Measurements from ENCODE around the gene ZNF423. TPM values are rescaled to one million over a fixed set of nuclear protein-coding genes. Genes with fewer than 3 reads are reported as not detected.

Gene ZNF423
- total and polyA plus RNA-seq, 2 experiments from 2014 or later, result 14.9 to 41.8 TPM

DNA sequence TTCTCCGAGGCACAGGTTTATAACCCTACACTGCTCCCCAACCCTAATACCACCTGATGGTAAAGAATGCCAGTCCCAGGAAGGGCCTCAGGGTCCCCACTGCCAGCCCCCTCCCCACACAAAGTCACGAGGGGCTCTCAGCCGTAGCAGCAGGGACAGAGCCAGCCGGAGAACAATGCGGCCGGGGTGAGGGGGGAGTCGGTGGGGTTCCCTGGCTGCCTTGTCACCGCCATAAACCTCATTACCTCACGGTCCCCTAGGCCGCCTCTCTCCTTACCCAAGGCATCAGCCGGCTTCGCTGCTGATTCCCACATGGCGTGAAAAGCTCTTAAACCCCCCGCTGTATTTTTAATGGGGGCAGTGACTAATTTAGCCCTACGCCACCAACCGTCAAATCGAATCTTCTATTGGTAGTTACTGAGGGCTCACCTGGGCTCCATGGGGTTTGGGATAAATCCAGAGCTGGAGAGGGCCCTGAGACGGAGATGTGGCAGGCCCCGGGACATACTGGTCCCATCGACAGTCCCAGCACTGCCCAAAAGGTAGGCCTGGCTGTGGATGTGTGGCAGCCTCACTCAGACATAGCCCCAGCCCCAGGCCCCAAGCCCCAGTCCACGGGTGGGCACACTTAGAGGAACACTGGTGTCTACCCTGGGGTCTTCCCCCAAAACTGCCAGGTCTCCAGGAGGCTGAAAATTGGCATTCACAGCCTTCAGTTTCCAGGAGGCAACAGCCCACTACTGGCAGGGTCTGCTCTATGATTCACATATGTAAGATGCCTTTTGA is 367.0 kb downstream of the ZNF423 start:
- no peak for DNase-seq (ENCODE audit: low spot score)

DNA sequence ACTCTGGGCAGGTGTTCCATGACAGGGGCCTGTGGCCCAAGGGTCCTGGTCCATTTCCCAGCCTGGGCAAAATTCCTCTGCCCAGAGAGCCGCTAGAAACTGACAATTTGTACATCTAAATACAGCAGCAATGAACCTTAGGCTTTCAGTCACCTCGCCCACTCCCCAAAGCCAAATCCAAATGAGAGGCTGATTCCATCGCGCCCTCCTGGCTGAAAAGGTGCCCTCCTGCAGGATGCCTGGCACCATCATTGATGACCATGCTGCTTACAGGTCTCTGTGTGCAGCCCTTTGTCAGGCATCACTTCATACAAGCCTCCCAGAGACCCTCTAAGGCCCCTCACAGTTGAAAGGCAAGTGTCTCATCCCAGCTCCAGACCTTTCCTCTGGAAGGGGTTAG is 367.6 kb downstream of the ZNF423 start:
- H3F3A ChIP-seq (replicated peaks; ENCODE audit: low read depth), result 0 out of 2 replicates have a peak, but pooled peaks cover 3% of the 10 kb centered on the region
- H3K27me3 Mint-ChIP-seq (ENCODE audit: insufficient read depth, low read depth, poor library complexity), result peaks cover 15% of the 10 kb centered on the region
- no peaks in the 10 kb centered on the region for H3K9me3 Mint-ChIP-seq
- H3K36me3 ChIP-seq (ENCODE audit: insufficient read depth), result no peaks in the 10 kb centered on the region
- peaks cover 18% of the 10 kb centered on the region for H3K4me1 ChIP-seq (ENCODE audit: insufficient read depth)
- H3K4me1 Mint-ChIP-seq, result peaks cover 13% of the 10 kb centered on the region
- ATAC-seq, result no peak
- H3K4me3 Mint-ChIP-seq, result no peak overlapping the region
- H3K9me2 ChIP-seq (ENCODE audit: insufficient read depth), result no peaks in the 10 kb centered on the region
- H4K20me1 ChIP-seq (replicated peaks; ENCODE audit: insufficient read depth), result no peaks in the 10 kb centered on the region
- H3K27me3 ChIP-seq (ENCODE audit: insufficient read depth), result no peaks in the 10 kb centered on the region
- H3K36me3 Mint-ChIP-seq (ENCODE audit: low read depth), result no peaks in the 10 kb centered on the region; the same call in 2 of the 3 replicates
- no peak overlapping the region for H3K27ac ChIP-seq (ENCODE audit: low read depth)
- no peak overlapping the region for H3K27ac Mint-ChIP-seq
- no peak overlapping the region for H2AFZ ChIP-seq
- H3K4me2 ChIP-seq, result no peak overlapping the region
- no peak for DNase-seq (ENCODE audit: low spot score)
- no peak overlapping the region for H3K4me3 ChIP-seq
- TF ChIP-seq EZH2phosphoT487 (IDR thresholded peaks at IDR 0.05; ENCODE audit: unreplicated experiment) (no peak), EZH2 (IDR thresholded peaks at IDR 0.05; ENCODE audit: low read depth, unreplicated experiment) (no peak), STAT1 (IDR thresholded peaks at IDR 0.05; ENCODE audit: unreplicated experiment) (no peak), POLR2AphosphoS5 (IDR thresholded peaks at IDR 0.05; ENCODE audit: low read depth) (no peak)
- no peaks in the 10 kb centered on the region for H3K79me2 ChIP-seq (replicated peaks; ENCODE audit: insufficient read depth)

More for the DNA sequence above, 367.0 kb downstream of the ZNF423 start:
- Histone ChIP-seq H3K27ac (ENCODE audit: low read depth) (no peak overlapping the region), H3K9me2 (ENCODE audit: insufficient read depth) (no peaks in the 10 kb centered on the region), H3K4me2 (no peak overlapping the region), H3K4me1 (ENCODE audit: insufficient read depth) (peaks cover 16% of the 10 kb centered on the region), H3F3A (replicated peaks; ENCODE audit: low read depth) (0 out of 2 replicates have a peak, but pooled peaks cover 3% of the 10 kb centered on the region), H3K4me3 (no peak overlapping the region), H3K79me2 (replicated peaks; ENCODE audit: insufficient read depth) (no peaks in the 10 kb centered on the region), H4K20me1 (replicated peaks; ENCODE audit: insufficient read depth) (no peaks in the 10 kb centered on the region), H2AFZ (no peak overlapping the region), H3K36me3 (ENCODE audit: insufficient read depth) (no peaks in the 10 kb centered on the region), H3K27me3 (ENCODE audit: insufficient read depth) (no peaks in the 10 kb centered on the region)
- H3K4me3 Mint-ChIP-seq, result no peak overlapping the region
- no peaks in the 10 kb centered on the region; the same call in 2 of the 3 replicates for H3K36me3 Mint-ChIP-seq (ENCODE audit: low read depth)
- peaks cover 13% of the 10 kb centered on the region for H3K4me1 Mint-ChIP-seq
- no peak overlapping the region for H3K27ac Mint-ChIP-seq
- TF ChIP-seq EZH2 (IDR thresholded peaks at IDR 0.05; ENCODE audit: low read depth, unreplicated experiment) (no peak), STAT1 (IDR thresholded peaks at IDR 0.05; ENCODE audit: unreplicated experiment) (no peak)
- TF ChIP-seq, protein P1, sequence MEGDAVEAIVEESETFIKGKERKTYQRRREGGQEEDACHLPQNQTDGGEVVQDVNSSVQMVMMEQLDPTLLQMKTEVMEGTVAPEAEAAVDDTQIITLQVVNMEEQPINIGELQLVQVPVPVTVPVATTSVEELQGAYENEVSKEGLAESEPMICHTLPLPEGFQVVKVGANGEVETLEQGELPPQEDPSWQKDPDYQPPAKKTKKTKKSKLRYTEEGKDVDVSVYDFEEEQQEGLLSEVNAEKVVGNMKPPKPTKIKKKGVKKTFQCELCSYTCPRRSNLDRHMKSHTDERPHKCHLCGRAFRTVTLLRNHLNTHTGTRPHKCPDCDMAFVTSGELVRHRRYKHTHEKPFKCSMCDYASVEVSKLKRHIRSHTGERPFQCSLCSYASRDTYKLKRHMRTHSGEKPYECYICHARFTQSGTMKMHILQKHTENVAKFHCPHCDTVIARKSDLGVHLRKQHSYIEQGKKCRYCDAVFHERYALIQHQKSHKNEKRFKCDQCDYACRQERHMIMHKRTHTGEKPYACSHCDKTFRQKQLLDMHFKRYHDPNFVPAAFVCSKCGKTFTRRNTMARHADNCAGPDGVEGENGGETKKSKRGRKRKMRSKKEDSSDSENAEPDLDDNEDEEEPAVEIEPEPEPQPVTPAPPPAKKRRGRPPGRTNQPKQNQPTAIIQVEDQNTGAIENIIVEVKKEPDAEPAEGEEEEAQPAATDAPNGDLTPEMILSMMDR (conservative IDR thresholded peaks at IDR 0.05; ENCODE audit: low read depth in 2 of 2), result no peak
- no peaks in the 10 kb centered on the region for H3K9me3 Mint-ChIP-seq
- ATAC-seq, result no peak
- H3K27me3 Mint-ChIP-seq (ENCODE audit: insufficient read depth, low read depth, poor library complexity), result peaks cover 18% of the 10 kb centered on the region

DNA sequence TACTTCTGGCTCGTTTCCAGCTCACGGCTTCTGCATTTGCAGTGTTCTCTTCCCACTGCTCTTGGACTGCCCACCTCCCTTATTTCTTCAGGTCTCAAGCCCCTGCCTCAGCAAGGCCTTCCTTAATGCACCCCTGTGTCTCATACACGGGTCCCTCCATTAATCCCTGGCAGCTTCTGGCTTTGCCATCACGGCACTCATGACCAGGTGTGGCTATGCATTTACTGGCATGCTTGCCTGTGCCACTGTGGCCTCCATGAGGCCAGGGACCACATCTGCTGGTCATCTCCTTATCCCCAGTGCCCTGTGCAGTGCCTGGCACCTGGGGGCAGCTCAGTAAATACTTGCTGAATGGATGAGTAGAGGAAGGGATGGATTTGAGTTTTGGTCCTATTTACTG is 368.2 kb downstream of the ZNF423 start:
- no peak overlapping the region for H2AFZ ChIP-seq
- Mint-ChIP-seq H3K27me3 (ENCODE audit: insufficient read depth, low read depth, poor library complexity) (peaks cover 9% of the 10 kb centered on the region), H3K4me3 (no peak overlapping the region), H3K9me3 (no peaks in the 10 kb centered on the region), H3K4me1 (peaks cover 13% of the 10 kb centered on the region), H3K27ac (no peak overlapping the region), H3K36me3 (ENCODE audit: low read depth) (no peaks in the 10 kb centered on the region)
- no peaks in the 10 kb centered on the region for H4K20me1 ChIP-seq (replicated peaks; ENCODE audit: insufficient read depth)
- ATAC-seq (no peak), DNase-seq (ENCODE audit: low spot score) (no peak)
- 0 out of 2 replicates have a peak, but pooled peaks cover 3% of the 10 kb centered on the region for H3F3A ChIP-seq (replicated peaks; ENCODE audit: low read depth)
- no peaks in the 10 kb centered on the region for H3K27me3 ChIP-seq (ENCODE audit: insufficient read depth)
- no peak overlapping the region for H3K4me2 ChIP-seq
- no peaks in the 10 kb centered on the region for H3K9me2 ChIP-seq (ENCODE audit: insufficient read depth)
- H3K4me3 ChIP-seq, result no peak overlapping the region
- no peaks in the 10 kb centered on the region for H3K79me2 ChIP-seq (replicated peaks; ENCODE audit: insufficient read depth)
- TF ChIP-seq, protein P1 (conservative IDR thresholded peaks at IDR 0.05; ENCODE audit: low read depth in 2 of 2), result no peak
- TF ChIP-seq EZH2 (IDR thresholded peaks at IDR 0.05; ENCODE audit: low read depth, unreplicated experiment) (no peak), POLR2AphosphoS5 (IDR thresholded peaks at IDR 0.05; ENCODE audit: low read depth) (no peak)
- no peak overlapping the region for H3K27ac ChIP-seq (ENCODE audit: low read depth)
- H3K4me1 ChIP-seq (ENCODE audit: insufficient read depth), result peaks cover 18% of the 10 kb centered on the region
- H3K36me3 ChIP-seq (ENCODE audit: insufficient read depth), result no peaks in the 10 kb centered on the region
